Endothelial cell of umbilical vein (primary cell): ENCODE data around the gene RAB40A. TPM values are rescaled to one million over a fixed set of nuclear protein-coding genes. Genes with fewer than 3 reads are reported as not detected.

Experiments
- BruUV-seq: library from RNA; stranded (reverse); fragments of 400-500 nt; replicated peaks from 2 replicates; lab custom pipeline; 2021; lab: Mats Ljungman, UMichigan
- CTCF ChIA-PET: fragments of 300-600, 350-600 bp; sonication (Branson Sonifier 250); formaldehyde crosslinking; loops from one replicate; lab custom pipeline; 2021; ENCODE audit warnings: antibody characterized with exemption, inconsistent platforms; lab: Charles Lee
- POLR2A ChIA-PET: fragments of 300-600, 350-600 bp; sonication (Branson Sonifier 250); formaldehyde crosslinking; loops from one replicate; lab custom pipeline; 2021; ENCODE audit warnings: antibody characterized with exemption, inconsistent platforms; lab: Charles Lee
- DNase-seq: peaks from one replicate; pipeline ENCODE4 v3.0.0-alpha.2; 2011; ENCODE audit warnings: low read depth, low spot score
- FAIRE-seq: peaks from 2 replicates; lab custom pipeline; 2011; peaks lifted over from hg19 to GRCh38; lab: Jason Lieb, UNC
- H2AFZ ChIP-seq: 2 replicates; pipeline ENCODE4 v1.6.0; 2012; ENCODE audit warnings: low read depth, low read length, control low read depth, inconsistent platforms
- H3K27ac ChIP-seq: 2 replicates; pipeline ENCODE4 v1.5.1; 2011; ENCODE audit warnings: low read depth, mild to moderate bottlenecking, control low read depth, low read length, moderate library complexity; ENCODE audit not compliant: insufficient read depth
- H3K27me3 ChIP-seq, 2 experiments: 2 replicates each; pipeline versions ENCODE4 v1.6.0 to v1.6.1; 2011; ENCODE audit warnings: low read length in 2 of 2, mixed read lengths in 1 of 2; ENCODE audit not compliant: control insufficient read depth in 2 of 2, insufficient read depth in 2 of 2
- H3K36me3 ChIP-seq, 2 experiments: 2 replicates in 1 of 2; 3 replicates in 1 of 2; pipeline ENCODE4 v1.5.1; 2011; ENCODE audit warnings: low read length in 2 of 2, mild to moderate bottlenecking in 1 of 2, moderate library complexity in 1 of 2; ENCODE audit not compliant: control insufficient read depth in 2 of 2, insufficient read depth in 2 of 2; ENCODE audit errors: extremely low read depth in 1 of 2
- H3K4me1 ChIP-seq: 3 replicates; pipeline ENCODE4 v1.5.1; 2011; ENCODE audit warnings: mild to moderate bottlenecking, low read length; ENCODE audit not compliant: control insufficient read depth, insufficient read depth; ENCODE audit errors: extremely low read depth
- H3K4me2 ChIP-seq: 2 replicates; pipeline ENCODE4 v1.6.1; 2011; ENCODE audit warnings: low read length, control low read depth, mixed read lengths; ENCODE audit not compliant: insufficient read depth
- H3K4me3 ChIP-seq, 3 experiments: fragments of 200-600 bp in 1 of 3; sonication (generic), shearing (Covaris generic) in 1 of 3; replicated peaks in 1 of 3; 2 replicates each; pipeline ENCODE4 v1.5.1; 2011 to 2016; ENCODE audit warnings: control low read depth in 3 of 3, low read length in 3 of 3, mild to moderate bottlenecking in 2 of 3, inconsistent platforms in 1 of 3, low read depth in 1 of 3, moderate library complexity in 1 of 3; ENCODE audit not compliant: insufficient read depth in 1 of 3
- H3K79me2 ChIP-seq: 2 replicates; pipeline ENCODE4 v1.6.0; 2012; ENCODE audit warnings: low read length, inconsistent platforms; ENCODE audit not compliant: control insufficient read depth, insufficient read depth
- H3K9ac ChIP-seq: replicated peaks from 2 replicates; pipeline ENCODE3; 2011; ENCODE audit warnings: low read length, control low read depth; ENCODE audit not compliant: insufficient read depth; ENCODE audit errors: extremely low read depth
- H3K9me1 ChIP-seq: replicated peaks from 3 replicates; pipeline ENCODE4 v1.6.0; 2011; ENCODE audit warnings: mild to moderate bottlenecking, low read length; ENCODE audit not compliant: control insufficient read depth, insufficient read depth; ENCODE audit errors: extremely low read depth
- H3K9me3 ChIP-seq: replicated peaks from 2 replicates; pipeline ENCODE4 v1.5.1; 2012; ENCODE audit warnings: low read length, inconsistent platforms; ENCODE audit not compliant: control insufficient read depth, insufficient read depth
- H4K20me1 ChIP-seq: replicated peaks from 2 replicates; pipeline ENCODE3; 2011; ENCODE audit warnings: mild to moderate bottlenecking, low read length; ENCODE audit not compliant: control insufficient read depth, insufficient read depth; ENCODE audit errors: extremely low read depth
- EZH2 ChIP-seq: IDR thresholded peaks from 2 replicates; pipeline ENCODE4 v1.6.1; 2012; ENCODE audit warnings: borderline replicate concordance, low read depth, mild to moderate bottlenecking, moderate library complexity, low read length, inconsistent platforms; ENCODE audit not compliant: severe bottlenecking
- FOS ChIP-seq: IDR thresholded peaks from 2 replicates; pipeline ENCODE4 v1.6.1; 2011; ENCODE audit warnings: mild to moderate bottlenecking, low read length, moderate library complexity, borderline replicate concordance; ENCODE audit not compliant: insufficient read depth
- GATA2 ChIP-seq: IDR thresholded peaks from 2 replicates; pipeline ENCODE4 v1.7.0; 2011; ENCODE audit warnings: low read depth, mild to moderate bottlenecking, moderate library complexity, mixed read lengths, low read length; ENCODE audit not compliant: insufficient read length, insufficient read depth
- JUN ChIP-seq: IDR thresholded peaks from 2 replicates; pipeline ENCODE4 v1.6.1; 2011; ENCODE audit warnings: borderline replicate concordance, low read depth; ENCODE audit not compliant: insufficient read length, insufficient read depth
- MAX ChIP-seq: IDR thresholded peaks from 2 replicates; pipeline ENCODE4 v1.6.1; 2011; ENCODE audit not compliant: insufficient read depth, insufficient read length
- MYC ChIP-seq: IDR thresholded peaks from one replicate; pipeline ENCODE4 v1.6.1; 2011; ENCODE audit warnings: mild to moderate bottlenecking, low read depth, low read length
- POLR2A ChIP-seq: IDR thresholded peaks from 2 replicates; pipeline ENCODE4 v1.6.1; 2012; ENCODE audit warnings: low read depth, mild to moderate bottlenecking, control low read depth, low read length
- POLR2AphosphoS5 ChIP-seq: IDR thresholded peaks from 2 replicates; pipeline ENCODE4 v1.6.1; 2012; ENCODE audit warnings: low read depth, mild to moderate bottlenecking, control low read depth, low read length, moderate library complexity; ENCODE audit not compliant: insufficient read depth
- dilution Hi-C: fragments of 300-500 bp; cut with MboI; formaldehyde crosslinking; loops from one replicate; pipeline ENCODE4 v1.15.0; 2019; ENCODE audit warnings: low sequenced_read_pairs; ENCODE audit not compliant: extremely low pct_ligation_motif_present
- intact Hi-C: fragments of 100-400 bp; cut with micrococcal nuclease; formaldehyde crosslinking; loops from one replicate; pipeline ENCODE4 v1.10.0; 2022
- polyA plus RNA-seq, 4 experiments: library from polyadenylated mRNA; depleted of rRNA in 3 of 4; stranded (reverse) in 3 of 4; unstranded in 1 of 4; fragments of >200 nt; gene quantifications; 2 replicates each; pipeline versions ENCODE4 v1.2.1 to v1.2.3, GENCODE V29; 2011 to 2012; ENCODE audit warnings: missing spikeins in 1 of 4
- total RNA-seq: library from RNA; stranded (reverse); gene quantifications from 2 replicates; pipeline ENCODE4 v1.2.3, GENCODE V29; 2021
- TF ChIP-seq, protein P1 (sequence below), 2 donors: IDR thresholded peaks; 1 replicate in 1 of 2; 2 replicates in 1 of 2; pipeline ENCODE4 v1.5.1; 2011; ENCODE audit warnings: low read length in 2 of 2, mild to moderate bottlenecking in 2 of 2, moderate library complexity in 2 of 2, control low read depth in 1 of 2, inconsistent platforms in 1 of 2, low read depth in 1 of 2; ENCODE audit not compliant: insufficient read depth in 1 of 2; ENCODE audit errors: extremely low read depth in 1 of 2

RAB40A gene
- total and polyA plus RNA-seq, 2 donors (not counting 3 experiments of a cell fraction or from before 2014, with no cell fraction given) = 0.30 to 0.58 TPM

DNA sequence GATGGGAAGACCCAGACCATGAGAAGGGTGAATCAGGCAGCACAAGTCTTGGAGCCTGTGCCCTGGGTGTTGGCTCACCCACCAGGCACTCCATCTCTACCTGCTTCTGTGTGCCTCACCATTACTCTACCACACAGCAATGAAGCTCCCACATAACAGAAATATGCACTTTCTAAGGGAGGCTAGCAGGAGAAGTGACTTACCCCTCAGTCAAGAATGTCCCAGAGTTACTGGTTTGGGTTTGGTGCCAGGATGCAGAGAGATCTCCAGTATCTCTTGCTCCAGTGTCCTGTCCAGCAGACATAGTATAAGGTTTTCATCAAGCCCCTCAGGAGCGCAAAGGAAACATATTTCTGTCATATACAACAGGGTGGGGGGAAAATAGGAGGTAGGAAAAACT lies 11.3 kb upstream of the RAB40A start:
- no peaks in the 10 kb centered on the region for H3K9me3 ChIP-seq
- no peaks in the 10 kb centered on the region for H4K20me1 ChIP-seq
- no TSS peak for BruUV-seq
- dilution Hi-C loops = no loop called here
- ChIA-PET CTCF (no interaction called here), POLR2A (no interaction called here)
- TF ChIP-seq MYC = no peak
- TF ChIP-seq, protein P1, sequence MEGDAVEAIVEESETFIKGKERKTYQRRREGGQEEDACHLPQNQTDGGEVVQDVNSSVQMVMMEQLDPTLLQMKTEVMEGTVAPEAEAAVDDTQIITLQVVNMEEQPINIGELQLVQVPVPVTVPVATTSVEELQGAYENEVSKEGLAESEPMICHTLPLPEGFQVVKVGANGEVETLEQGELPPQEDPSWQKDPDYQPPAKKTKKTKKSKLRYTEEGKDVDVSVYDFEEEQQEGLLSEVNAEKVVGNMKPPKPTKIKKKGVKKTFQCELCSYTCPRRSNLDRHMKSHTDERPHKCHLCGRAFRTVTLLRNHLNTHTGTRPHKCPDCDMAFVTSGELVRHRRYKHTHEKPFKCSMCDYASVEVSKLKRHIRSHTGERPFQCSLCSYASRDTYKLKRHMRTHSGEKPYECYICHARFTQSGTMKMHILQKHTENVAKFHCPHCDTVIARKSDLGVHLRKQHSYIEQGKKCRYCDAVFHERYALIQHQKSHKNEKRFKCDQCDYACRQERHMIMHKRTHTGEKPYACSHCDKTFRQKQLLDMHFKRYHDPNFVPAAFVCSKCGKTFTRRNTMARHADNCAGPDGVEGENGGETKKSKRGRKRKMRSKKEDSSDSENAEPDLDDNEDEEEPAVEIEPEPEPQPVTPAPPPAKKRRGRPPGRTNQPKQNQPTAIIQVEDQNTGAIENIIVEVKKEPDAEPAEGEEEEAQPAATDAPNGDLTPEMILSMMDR (IDR thresholded peaks at IDR 0.05; ENCODE audit: extremely low read depth in 1 of 2, insufficient read depth in 1 of 2, low read depth in 1 of 2, low read length in 2 of 2) = no peak
- TF ChIP-seq EZH2 = no peak
- TF ChIP-seq FOS = no peak
- no peak for TF ChIP-seq POLR2AphosphoS5
- no peak for TF ChIP-seq GATA2
- no peak for TF ChIP-seq JUN
- no peak for TF ChIP-seq POLR2A
- no peak for TF ChIP-seq MAX
- intact Hi-C loops = no loop called here
- no peaks in the 10 kb centered on the region for H3K79me2 ChIP-seq
- no peak for DNase-seq
- no peaks in the 10 kb centered on the region for H3K4me1 ChIP-seq
- no peaks in the 10 kb centered on the region for H3K36me3 ChIP-seq
- no peak for FAIRE-seq
- H3K4me3 ChIP-seq = no peak overlapping the region
- H3K9ac ChIP-seq = no peak overlapping the region
- H3K9me1 ChIP-seq = no peaks in the 10 kb centered on the region
- no peak overlapping the region for H3K27ac ChIP-seq
- H3K27me3 ChIP-seq = no peaks in the 10 kb centered on the region
- H2AFZ ChIP-seq = no peak overlapping the region
- H3K4me2 ChIP-seq = no peak overlapping the region
